ENCODE results near the gene NANOS3.
A peak's percentile ranks its signal among the peaks of the same experiment; 100 is the strongest.

Gene NANOS3

DNA sequence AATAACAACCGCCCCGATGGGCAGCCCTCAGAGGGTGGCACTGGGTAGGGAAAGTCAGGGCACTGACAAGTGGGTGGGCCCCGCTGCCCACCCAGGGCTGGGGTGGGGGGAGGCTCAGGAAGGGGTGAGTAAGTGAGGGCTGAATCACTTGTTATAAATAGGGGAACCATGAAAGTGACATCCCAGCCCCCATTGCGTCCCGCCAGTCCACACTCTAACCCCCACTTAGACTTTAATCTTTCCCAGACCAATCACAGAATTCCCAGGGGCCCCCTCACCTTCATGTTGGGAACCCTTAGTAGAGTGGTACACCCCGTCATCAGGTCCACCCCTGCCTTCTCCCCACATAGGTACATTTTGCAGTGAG lies 37.0 kb upstream of the NANOS3 start:
- in situ Hi-C loops (cut with MboI; ENCODE audit: low sequenced_read_pairs) = no loop called here
- Histone ChIP-seq H3K27me3 (ENCODE audit: low read depth) (no peaks in the 10 kb centered on the region), H3K4me1 (peaks cover 29% of the 10 kb centered on the region), H3K36me3 (replicated peaks) (peaks cover 11% of the 10 kb centered on the region), H3K4me3 (peak overlapping the region; percentile 63), H3K9me3 (no peaks in the 10 kb centered on the region)
- DNase-seq (ENCODE audit: low spot score in 2 of 2) = no peak

DNA sequence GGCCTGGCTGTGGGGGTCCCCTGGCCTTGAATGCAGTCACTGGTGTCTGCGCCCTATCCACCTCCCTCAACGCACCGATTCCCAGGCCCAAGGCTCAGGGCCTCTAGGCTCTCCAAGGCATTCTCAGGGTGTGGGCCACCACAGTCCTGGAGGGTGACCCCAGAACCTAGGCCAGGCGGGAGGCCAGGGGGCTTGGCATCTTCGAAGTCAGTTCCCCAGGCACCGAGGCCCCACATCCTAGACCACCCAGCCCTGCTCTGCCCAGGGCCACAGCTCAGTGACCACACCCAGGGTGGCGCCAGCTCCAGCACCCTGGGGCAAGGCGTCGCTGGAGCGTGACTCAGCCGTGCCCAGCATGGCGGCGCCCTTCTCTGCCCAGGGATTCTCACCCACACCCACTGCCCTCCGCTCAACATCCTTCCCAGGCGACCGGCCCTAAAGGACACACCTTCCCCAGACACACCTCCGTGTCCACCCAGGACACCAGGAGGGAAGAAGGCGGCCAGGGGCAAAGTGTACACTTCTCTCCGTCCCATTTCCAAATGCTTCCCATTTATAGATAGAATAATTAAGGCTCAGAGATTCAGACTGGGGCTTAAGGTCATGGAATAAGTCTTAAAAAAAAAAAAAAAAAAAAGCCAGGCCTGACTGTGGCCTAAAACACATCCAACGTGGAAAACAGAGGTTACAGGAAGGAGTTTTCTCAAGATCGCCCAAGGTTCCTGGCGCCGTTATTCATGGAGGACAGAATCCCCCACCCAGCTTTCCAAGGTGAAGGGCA lies 36.4 kb upstream of the NANOS3 start:
- Histone ChIP-seq H3K9me3 (no peaks in the 10 kb centered on the region), H3K4me1 (peaks cover 29% of the 10 kb centered on the region), H3K36me3 (replicated peaks) (peaks cover 11% of the 10 kb centered on the region; the same call in 1 of the 2 replicates), H3K27me3 (ENCODE audit: low read depth) (no peaks in the 10 kb centered on the region), H3K4me3 (peak overlapping the region; percentile 63)
- in situ Hi-C loops (cut with MboI; ENCODE audit: low sequenced_read_pairs) = no loop called here
- no peak for DNase-seq (ENCODE audit: low spot score in 2 of 2)

DNA sequence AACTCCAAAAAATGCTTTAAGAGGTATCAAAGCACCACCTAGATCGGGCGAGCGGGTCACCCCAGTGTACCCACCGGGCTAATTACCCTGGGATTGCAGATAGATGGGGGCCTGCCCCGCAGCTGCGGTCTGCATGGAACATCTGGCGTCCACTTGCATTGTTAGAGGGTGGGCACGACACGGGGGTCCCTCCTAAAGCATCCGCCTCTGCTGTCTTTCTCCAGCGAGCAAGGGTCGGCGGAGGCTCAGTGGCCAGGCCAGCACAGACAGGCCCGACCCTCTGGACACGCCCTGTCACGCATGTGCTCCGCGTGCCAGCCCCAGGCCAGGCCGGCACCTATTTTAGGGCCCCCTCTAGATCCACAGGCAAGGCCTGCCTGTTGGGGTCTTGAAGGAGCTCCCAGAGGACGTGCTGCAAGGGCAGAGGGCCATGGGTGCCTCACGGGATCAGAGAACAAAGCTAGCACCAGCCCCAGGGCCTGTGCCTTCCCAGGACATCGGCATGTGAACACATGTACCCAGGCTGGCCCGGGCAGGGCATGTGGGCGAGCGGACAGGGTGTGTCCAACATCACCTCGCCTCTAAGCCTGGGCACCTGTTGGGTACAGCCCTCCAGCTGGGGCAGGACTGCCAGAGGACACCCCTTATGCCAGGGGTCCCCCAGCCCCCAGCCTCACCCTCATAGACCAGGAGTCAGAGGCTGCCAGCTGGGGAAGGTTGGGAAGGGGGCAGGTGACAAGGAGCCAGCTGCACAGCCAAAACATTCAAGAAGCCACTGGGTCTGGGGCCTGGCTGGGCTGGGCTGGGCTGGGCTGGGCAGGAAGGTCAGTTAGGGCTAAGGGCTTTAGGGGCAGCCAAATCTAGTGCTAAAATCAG lies 35.6 kb upstream of the NANOS3 start:
- DNase-seq (ENCODE audit: low spot score in 2 of 2) = peak in 1 of 2 experiments; percentile 54
- Histone ChIP-seq H3K4me1 (peaks cover 29% of the 10 kb centered on the region), H3K9me3 (no peaks in the 10 kb centered on the region), H3K27me3 (ENCODE audit: low read depth) (no peaks in the 10 kb centered on the region), H3K36me3 (replicated peaks) (peaks cover 6% of the 10 kb centered on the region; the same call in 1 of the 2 replicates), H3K4me3 (peak overlapping the region; percentile 63)
- in situ Hi-C loops (cut with MboI; ENCODE audit: low sequenced_read_pairs) = no loop called here

DNA sequence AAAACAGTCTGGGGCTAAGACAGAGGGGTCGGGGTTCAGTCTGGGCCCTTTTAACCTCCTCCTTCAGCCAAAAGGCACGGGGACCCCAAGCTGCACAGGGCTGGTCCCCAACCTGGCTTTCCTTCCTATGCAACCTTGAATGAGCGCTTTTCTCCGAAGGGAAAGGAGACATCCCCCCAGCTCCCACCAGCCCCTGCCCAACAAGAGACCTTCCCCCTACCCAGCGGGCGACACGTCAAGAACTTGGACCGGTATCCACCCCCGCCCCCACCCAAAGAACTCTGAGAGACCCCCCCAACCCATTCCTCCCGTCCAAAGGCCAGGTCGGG lies 35.0 kb upstream of the NANOS3 start:
- in situ Hi-C loops (cut with MboI; ENCODE audit: low sequenced_read_pairs) = no loop called here
- H3K27me3 ChIP-seq (ENCODE audit: low read depth) = no peaks in the 10 kb centered on the region

DNA sequence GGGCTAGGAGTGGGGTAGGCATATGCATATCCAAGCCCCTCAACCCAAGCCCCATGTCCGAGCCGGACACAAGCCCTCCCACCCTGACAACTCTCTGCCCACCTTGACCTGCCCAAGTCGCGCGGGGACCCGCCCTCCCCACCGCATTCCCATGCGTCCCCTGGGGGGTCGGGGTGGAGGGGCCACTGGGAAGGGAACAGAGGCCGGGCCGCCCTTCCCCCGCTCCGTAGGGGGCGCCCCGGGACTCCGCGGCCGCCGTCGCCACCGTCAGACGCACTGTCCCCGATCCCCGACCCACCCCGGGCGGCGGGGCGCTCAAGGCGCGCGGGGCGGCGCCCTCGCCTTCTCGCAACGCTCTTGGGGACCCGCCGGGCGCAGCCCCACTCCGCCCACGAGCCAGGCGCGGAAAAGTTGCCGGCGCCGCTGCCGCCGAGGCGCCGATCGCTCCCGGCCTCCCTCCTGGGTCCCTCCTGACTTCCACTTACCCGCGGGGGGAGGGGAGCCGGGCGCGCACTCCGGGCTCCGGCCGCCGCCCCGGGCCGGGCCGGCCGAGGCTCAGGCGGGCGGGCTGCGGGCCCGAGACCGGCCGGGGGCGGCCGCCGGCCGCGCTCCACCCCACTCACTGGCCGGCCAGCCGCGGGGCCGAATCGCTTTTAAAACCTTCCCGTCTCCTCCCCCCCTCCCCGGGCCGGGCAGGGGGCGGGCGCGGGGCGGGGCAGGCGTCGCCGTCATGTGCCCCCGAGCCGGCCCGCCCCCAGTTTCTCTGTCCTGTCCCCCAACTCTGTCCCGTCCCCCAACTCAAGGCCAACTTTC lies 34.4 kb upstream of the NANOS3 start:
- H3K4me3 ChIP-seq = peak overlapping the region; percentile 63
- H3K27me3 ChIP-seq (ENCODE audit: low read depth) = no peaks in the 10 kb centered on the region
- H3K4me1 ChIP-seq = peaks cover 38% of the 10 kb centered on the region
- H3K9me3 ChIP-seq = no peaks in the 10 kb centered on the region
- DNase-seq (ENCODE audit: low spot score in 2 of 2) = peak; percentile 49 to 83
- H3K36me3 ChIP-seq (replicated peaks) = peaks cover 5% of the 10 kb centered on the region; the same call in 1 of the 2 replicates
- in situ Hi-C loops (cut with MboI; ENCODE audit: low sequenced_read_pairs) = no loop called here

More for the DNA sequence above, 35.0 kb upstream of the NANOS3 start:
- peaks cover 5% of the 10 kb centered on the region; the same call in 1 of the 2 replicates for H3K36me3 ChIP-seq (replicated peaks)
- H3K4me1 ChIP-seq = peaks cover 35% of the 10 kb centered on the region
- no peaks in the 10 kb centered on the region for H3K9me3 ChIP-seq
- peak overlapping the region; percentile 63 for H3K4me3 ChIP-seq
- DNase-seq (ENCODE audit: low spot score in 2 of 2) = no peak

DNA sequence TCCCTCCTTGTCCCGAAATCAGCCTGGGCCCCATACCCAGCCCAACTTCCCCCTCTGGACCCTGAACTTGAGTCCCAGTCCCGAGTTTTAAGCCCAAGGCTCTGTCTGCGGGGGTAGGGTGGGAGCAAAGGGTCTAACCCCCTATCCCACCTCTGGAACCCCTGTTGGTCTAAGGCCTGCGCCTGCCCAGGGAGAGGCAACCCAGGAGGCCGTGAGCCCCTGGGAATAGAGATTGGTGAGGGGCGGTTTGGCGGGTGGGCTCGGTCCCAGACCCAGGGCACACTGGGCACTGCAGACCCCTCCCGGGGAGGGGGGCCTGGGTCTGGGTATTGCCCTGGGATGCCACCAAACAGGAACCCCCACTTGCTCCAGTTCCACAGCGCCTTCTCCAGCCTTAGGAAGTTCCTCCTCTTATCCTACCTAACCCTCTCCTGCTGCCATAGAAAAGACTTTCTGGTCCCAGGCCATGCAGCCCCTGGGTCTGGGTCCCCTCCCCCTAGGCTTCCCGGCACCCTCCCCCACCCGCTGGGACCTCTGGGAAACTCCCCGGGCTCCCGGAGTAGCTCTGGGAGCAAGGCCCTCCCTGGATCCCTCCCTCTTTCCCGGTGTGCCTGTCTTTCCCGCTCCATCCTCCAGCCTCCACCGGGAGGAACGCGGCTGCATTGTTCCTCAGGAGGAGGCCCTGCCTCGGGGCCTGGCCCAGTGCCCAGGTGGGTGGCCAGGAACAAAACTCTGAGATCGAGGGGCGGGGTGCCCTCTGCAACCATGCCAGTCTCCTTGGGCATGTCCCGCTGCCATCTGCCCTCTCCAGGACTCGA lies 33.6 kb upstream of the NANOS3 start:
- no peaks in the 10 kb centered on the region for H3K27me3 ChIP-seq (ENCODE audit: low read depth)
- in situ Hi-C loops (cut with MboI; ENCODE audit: low sequenced_read_pairs) = no loop called here
- peak overlapping the region; percentile 63 for H3K4me3 ChIP-seq
- H3K4me1 ChIP-seq = peaks cover 38% of the 10 kb centered on the region
- peaks cover 5% of the 10 kb centered on the region; the same call in 1 of the 2 replicates for H3K36me3 ChIP-seq (replicated peaks)
- DNase-seq (ENCODE audit: low spot score in 2 of 2) = peak; percentile 68 to 90
- H3K9me3 ChIP-seq = no peaks in the 10 kb centered on the region

DNA sequence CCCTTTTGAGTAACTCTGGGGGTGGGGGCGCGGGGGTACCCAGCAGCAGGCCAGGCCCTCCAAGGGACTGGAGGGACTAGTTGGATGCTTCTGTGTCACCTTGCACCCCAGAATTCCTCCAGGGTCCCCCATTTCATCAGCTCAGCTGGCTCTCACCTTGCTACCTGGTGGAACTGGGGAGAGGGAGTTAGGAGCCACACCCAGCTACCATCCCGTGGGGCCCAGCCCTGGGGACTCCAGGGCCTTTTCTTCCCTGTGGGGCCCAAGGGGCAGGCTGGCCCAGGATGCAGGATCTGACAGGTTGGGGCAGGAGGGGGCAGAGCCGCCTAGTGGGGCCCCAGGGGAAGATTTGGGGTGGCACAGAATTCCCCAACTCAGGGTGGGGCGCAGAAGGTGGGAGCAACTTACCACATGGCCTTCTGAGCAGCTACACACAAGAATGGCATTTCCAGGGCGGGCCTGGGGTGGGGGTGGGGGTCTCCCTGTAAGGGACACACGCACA lies 32.8 kb upstream of the NANOS3 start:
- Histone ChIP-seq H3K4me3 (no peak overlapping the region; the same call in 1 of the 2 replicates), H3K9me3 (no peaks in the 10 kb centered on the region), H3K36me3 (replicated peaks) (no peaks in the 10 kb centered on the region; the same call in 1 of the 2 replicates), H3K4me1 (peaks cover 37% of the 10 kb centered on the region), H3K27me3 (ENCODE audit: low read depth) (no peaks in the 10 kb centered on the region)
- in situ Hi-C loops (cut with MboI; ENCODE audit: low sequenced_read_pairs) = no loop called here
- DNase-seq (ENCODE audit: low spot score in 2 of 2) = no peak

DNA sequence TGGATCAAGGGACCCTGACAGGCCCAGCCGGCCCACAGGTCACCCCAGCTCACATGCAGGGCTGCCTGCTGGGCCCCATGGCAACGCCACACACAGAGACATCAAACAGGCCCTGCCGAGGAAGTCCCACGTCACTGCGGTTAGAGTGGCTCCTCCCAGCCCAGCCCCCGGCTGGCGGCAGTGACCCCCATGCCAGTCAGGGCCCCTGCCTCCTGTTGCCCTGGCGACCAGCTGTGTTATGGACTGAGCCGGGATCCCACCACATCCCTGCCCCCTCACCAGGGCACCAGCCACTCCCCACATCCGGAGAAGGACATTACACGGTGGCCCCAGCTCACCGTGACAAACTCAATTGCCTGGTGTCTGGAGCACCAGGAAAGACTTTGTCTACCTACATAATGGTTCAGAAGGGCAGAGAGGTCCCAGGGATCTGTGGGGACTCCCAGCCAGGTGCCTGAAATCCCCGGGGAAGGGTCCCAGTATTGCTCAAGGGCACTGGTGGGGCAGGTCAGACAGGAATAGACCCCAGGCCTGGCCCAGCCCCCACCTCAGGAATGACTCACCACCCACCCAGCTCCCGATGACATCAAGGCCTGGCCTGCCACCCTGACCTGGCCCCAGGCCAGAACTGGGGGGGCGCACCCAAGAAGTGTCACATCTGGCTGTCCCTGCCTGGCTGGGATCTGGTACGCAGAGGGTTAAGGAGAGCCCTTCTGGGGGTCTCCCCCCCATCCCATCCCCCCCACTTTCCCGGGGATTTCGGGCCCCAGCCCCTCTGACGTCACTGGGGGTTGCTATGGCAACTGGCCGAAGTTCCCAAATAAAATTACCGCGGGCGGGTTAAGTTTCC lies 30.2 kb upstream of the NANOS3 start:
- Histone ChIP-seq H3K4me3 (peak overlapping the region; percentile 48), H3K27me3 (ENCODE audit: low read depth) (no peaks in the 10 kb centered on the region), H3K4me1 (peaks cover 33% of the 10 kb centered on the region), H3K9me3 (no peaks in the 10 kb centered on the region), H3K36me3 (replicated peaks) (no peaks in the 10 kb centered on the region)
- peak; percentile 57 to 91 for DNase-seq (ENCODE audit: low spot score in 2 of 2)
- in situ Hi-C loops (cut with MboI; ENCODE audit: low sequenced_read_pairs) = no loop called here

DNA sequence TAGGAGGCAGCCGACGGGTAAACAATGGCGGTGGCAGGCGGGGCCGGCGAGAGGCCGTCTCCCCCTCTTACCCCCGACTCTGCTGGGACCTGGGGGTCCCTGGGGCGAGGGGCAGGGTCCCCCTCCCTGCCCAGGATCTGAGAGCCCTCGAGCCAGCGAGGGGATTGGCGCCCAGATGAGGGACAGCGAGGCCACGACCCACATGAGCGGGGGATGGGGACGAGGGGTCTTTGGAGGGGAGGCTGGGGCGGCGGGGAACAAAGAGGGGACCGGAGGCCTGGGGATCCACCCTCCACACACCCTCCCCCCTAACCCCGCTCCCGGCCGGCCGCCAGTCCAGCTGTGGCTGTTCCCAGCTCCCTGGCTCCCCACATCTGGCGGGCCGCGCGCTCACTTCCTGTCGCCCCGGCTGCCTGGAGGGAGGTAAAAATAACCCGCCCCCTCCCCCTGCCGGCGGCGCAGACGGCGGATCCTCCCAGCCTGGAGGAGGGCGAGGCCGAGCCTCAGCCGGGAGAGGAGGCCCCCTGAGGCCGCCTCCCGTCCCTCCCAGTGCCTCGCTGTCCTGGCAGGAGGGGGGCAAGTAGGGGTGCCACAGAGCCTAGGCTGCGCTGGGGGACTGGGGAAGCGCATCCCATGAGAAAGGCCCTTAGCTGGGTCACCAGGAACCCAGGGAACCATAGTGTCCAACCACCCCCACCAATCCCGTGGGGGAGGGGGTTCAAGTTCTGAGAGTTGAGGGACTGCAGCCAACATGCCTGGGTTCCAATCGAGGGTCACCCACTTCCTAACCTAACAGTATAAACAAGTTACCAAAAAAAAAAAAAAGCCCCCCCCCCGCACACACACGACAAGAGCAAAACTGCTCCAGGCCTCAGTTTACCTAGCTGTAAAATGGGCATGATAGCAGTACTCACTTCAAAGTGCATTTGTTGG lies 29.3 kb upstream of the NANOS3 start:
- H3K27me3 ChIP-seq (ENCODE audit: low read depth) = no peaks in the 10 kb centered on the region
- H3K36me3 ChIP-seq (replicated peaks) = no peaks in the 10 kb centered on the region
- DNase-seq (ENCODE audit: low spot score in 2 of 2) = peak; percentile 76 to 92
- peak overlapping the region; percentile 48 for H3K4me3 ChIP-seq
- in situ Hi-C loops (cut with MboI; ENCODE audit: low sequenced_read_pairs) = no loop called here
- H3K9me3 ChIP-seq = no peaks in the 10 kb centered on the region
- peaks cover 33% of the 10 kb centered on the region for H3K4me1 ChIP-seq

DNA sequence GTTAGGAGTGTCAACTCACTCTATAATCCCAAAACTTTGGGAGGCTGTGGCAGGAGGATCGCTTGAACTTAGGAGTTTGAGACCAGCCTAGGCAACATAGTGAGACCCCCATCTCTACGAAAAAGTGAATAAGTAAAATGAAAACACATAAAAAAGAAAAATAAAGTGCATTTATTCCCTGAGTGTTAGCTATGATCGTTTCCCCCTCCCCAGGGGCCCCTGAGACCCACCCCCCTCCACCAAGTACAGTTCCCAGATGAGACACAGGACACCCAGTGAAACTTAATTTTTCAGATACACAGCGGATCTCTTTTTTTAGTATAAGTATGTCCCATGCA lies 28.6 kb upstream of the NANOS3 start:
- H3K27me3 ChIP-seq (ENCODE audit: low read depth) = no peaks in the 10 kb centered on the region
- peaks cover 28% of the 10 kb centered on the region for H3K4me1 ChIP-seq
- DNase-seq (ENCODE audit: low spot score in 2 of 2) = no peak
- no peaks in the 10 kb centered on the region for H3K36me3 ChIP-seq (replicated peaks)
- H3K4me3 ChIP-seq = no peak overlapping the region
- no peaks in the 10 kb centered on the region for H3K9me3 ChIP-seq
- in situ Hi-C loops (cut with MboI; ENCODE audit: low sequenced_read_pairs) = no loop called here

DNA sequence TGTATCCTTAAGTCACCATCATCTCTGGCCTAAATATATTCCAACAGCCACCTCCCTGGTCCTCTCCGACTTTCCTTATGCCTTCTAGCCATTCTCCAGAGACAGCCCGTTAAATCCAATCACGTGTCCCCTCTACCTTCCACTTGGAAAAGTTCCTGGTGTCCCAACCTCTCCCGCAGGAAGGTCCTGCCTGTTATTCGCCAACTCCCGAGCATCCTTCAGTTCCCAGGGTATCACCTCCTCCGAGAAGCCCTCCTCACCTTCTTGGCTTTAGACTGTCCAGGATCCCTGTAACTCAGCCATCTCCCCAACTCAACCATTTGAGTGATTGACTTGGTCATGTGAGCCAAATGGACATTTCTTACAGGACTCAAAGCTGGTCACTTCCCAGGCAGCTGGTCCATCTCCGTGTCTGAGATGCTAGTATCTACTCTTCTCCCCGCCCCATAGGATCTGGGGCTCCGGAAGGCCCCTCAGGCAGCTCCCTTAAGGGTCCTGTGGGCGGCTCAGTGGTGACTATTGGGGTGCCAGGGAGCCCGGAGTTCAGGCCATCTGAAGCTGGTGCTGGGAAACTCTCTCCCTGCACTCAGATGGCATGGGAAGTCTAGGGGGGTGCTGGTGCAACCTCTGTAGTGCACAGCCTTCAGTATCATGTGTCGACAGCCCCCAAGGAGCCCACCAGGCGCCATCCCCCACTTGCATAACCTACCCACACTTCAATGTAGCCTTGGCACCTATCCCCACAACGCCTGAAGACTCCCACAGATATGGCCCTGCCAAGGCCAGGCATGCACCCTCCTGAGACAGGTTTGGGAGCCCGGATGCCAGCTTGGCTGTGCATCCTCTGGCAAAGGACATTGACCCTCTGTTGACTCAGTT lies 27.9 kb upstream of the NANOS3 start:
- Histone ChIP-seq H3K9me3 (no peaks in the 10 kb centered on the region), H3K4me3 (no peak overlapping the region), H3K36me3 (replicated peaks) (no peaks in the 10 kb centered on the region), H3K4me1 (peaks cover 21% of the 10 kb centered on the region), H3K27me3 (ENCODE audit: low read depth) (no peaks in the 10 kb centered on the region)
- in situ Hi-C loops (cut with MboI; ENCODE audit: low sequenced_read_pairs) = no loop called here
- DNase-seq (ENCODE audit: low spot score in 2 of 2) = no peak

Data from HAP-1 (cell line).